Mesendoderm (in vitro differentiated cells): Measurements from ENCODE around the gene ZNF341.
A peak's percentile ranks its signal among the peaks of the same experiment; 100 is the strongest.

ENCODE experiments used
- DNase-seq: peaks from one replicate; pipeline ENCODE4 v3.0.0; 2013
- H2AK5ac ChIP-seq: 2 replicates; pipeline ENCODE4 v1.6.1; 2013; ENCODE audit warnings: low read length, inconsistent platforms
- H2BK120ac ChIP-seq: 2 replicates; pipeline ENCODE4 v1.6.1; 2013; ENCODE audit warnings: low read depth, mild to moderate bottlenecking, low read length, moderate library complexity, mixed read lengths
- H2BK15ac ChIP-seq: replicated peaks from 2 replicates; pipeline ENCODE4 v1.6.1; 2013; ENCODE audit warnings: low read depth, mild to moderate bottlenecking, moderate library complexity
- H2BK5ac ChIP-seq: 2 replicates; pipeline ENCODE4 v1.6.1; 2013; ENCODE audit warnings: low read length, inconsistent platforms
- H3K18ac ChIP-seq: 2 replicates; pipeline ENCODE4 v1.6.1; 2013; ENCODE audit warnings: mild to moderate bottlenecking, low read length, mixed read lengths
- H3K23ac ChIP-seq: one replicate; pipeline ENCODE4 v1.6.1; 2013; ENCODE audit warnings: low read length
- H3K27ac ChIP-seq: 2 replicates; pipeline ENCODE4 v1.5.1; 2013; ENCODE audit warnings: low read depth, mild to moderate bottlenecking, inconsistent platforms, low read length, moderate library complexity
- H3K27me3 ChIP-seq: 2 replicates; pipeline ENCODE4 v1.6.1; 2013; ENCODE audit warnings: low read length, control low read depth, mild to moderate bottlenecking, inconsistent platforms; ENCODE audit not compliant: insufficient read depth, poor library complexity
- H3K36me3 ChIP-seq: 2 replicates; pipeline ENCODE4 v1.6.1; 2013; ENCODE audit warnings: low read length, inconsistent platforms; ENCODE audit not compliant: control insufficient read depth, insufficient read depth
- H3K4ac ChIP-seq: one replicate; pipeline ENCODE4 v1.6.1; 2013; ENCODE audit warnings: low read depth, mild to moderate bottlenecking, low read length, moderate library complexity
- H3K4me1 ChIP-seq: 2 replicates; pipeline ENCODE4 v1.6.1; 2013; ENCODE audit warnings: low read depth, low read length, inconsistent platforms; ENCODE audit not compliant: control insufficient read depth
- H3K4me2 ChIP-seq: 2 replicates; pipeline ENCODE4 v1.6.1; 2013; ENCODE audit warnings: low read length
- H3K4me3 ChIP-seq: 2 replicates; pipeline ENCODE4 v1.5.1; 2013; ENCODE audit warnings: mild to moderate bottlenecking, low read length
- H3K56ac ChIP-seq: one replicate; pipeline ENCODE4 v1.6.1; 2013; ENCODE audit warnings: low read length
- H3K79me1 ChIP-seq: 2 replicates; pipeline ENCODE4 v1.6.1; 2013; ENCODE audit warnings: low read length, inconsistent platforms
- H3K79me2 ChIP-seq: 2 replicates; pipeline ENCODE4 v1.6.1; 2013; ENCODE audit warnings: mild to moderate bottlenecking, low read length; ENCODE audit not compliant: control insufficient read depth, insufficient read depth
- H3K9ac ChIP-seq: 2 replicates; pipeline ENCODE4 v1.6.1; 2013; ENCODE audit warnings: low read length, inconsistent platforms
- H4K5ac ChIP-seq: one replicate; pipeline ENCODE4 v1.6.1; 2013; ENCODE audit warnings: low read length
- H4K8ac ChIP-seq: one replicate; pipeline ENCODE4 v1.6.1; 2013; ENCODE audit warnings: low read depth, mild to moderate bottlenecking, control low read depth, low read length, moderate library complexity
- WGBS: extraction: QIAGEN DNeasy Blood & Tissue Kit; methylation state at CpG from one replicate; pipeline ENCODE4 v1.1.7; 2013; ENCODE audit warnings: low lambda C conversion rate, missing lambda C conversion rate; ENCODE audit not compliant: insufficient coverage; ENCODE audit errors: extremely low coverage; 5-methylcytosine and 5-hydroxymethylcytosine counted together

Gene ZNF341

DNA sequence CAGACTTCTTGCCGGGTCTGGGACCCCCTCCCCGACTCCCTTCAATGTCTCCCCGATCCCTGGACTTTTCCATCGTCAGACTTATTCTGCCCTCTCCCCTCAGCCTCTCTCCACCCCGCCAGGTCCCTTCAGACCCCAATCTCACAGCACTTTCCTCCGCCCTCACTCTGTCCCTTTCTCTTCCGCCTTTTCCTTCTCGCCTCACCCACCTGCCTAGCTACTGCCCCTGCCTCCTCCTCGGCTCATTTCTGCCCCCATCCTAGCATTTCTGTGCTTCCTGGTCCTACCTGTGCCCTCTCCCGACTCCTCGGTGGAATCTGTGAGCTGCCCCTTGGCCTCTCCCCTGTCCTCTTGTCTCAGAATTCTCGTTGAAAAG lies 80.0 kb downstream of the ZNF341 start:
- H2AK5ac ChIP-seq: no peak overlapping the region
- WGBS: no CpG with 5 or more reads among the region's 12 CpGs
- peak overlapping the region; percentile 56 for H3K18ac ChIP-seq
- peak overlapping the region; percentile 83 for H3K56ac ChIP-seq
- no peak overlapping the region for H4K8ac ChIP-seq
- no peak overlapping the region for H4K5ac ChIP-seq
- H3K4ac ChIP-seq: no peak overlapping the region
- peak overlapping the region; percentile 66 for H3K27ac ChIP-seq
- H2BK5ac ChIP-seq: no peak overlapping the region
- DNase-seq: peak; percentile 38
- H3K4me1 ChIP-seq: peaks cover 5% of the 10 kb centered on the region
- no peak overlapping the region for H3K23ac ChIP-seq
- H3K4me3 ChIP-seq: peak overlapping the region; percentile 89
- no peak overlapping the region for H2BK120ac ChIP-seq
- H3K4me2 ChIP-seq: peak overlapping the region; percentile 97
- H3K79me2 ChIP-seq: peaks cover 44% of the 10 kb centered on the region
- peak overlapping the region; percentile 83 for H3K9ac ChIP-seq
- no peaks in the 10 kb centered on the region for H3K27me3 ChIP-seq
- H2BK15ac ChIP-seq: no peak overlapping the region
- H3K79me1 ChIP-seq: peaks cover 25% of the 10 kb centered on the region
- no peaks in the 10 kb centered on the region for H3K36me3 ChIP-seq

- WGBS: no CpG with 5 or more reads among the region's 14 CpGs
- H2AK5ac ChIP-seq: no peak overlapping the region
Measured at GRCh38 chr20:33812152-33812849, 80.5 kb downstream of the ZNF341 start.

DNA sequence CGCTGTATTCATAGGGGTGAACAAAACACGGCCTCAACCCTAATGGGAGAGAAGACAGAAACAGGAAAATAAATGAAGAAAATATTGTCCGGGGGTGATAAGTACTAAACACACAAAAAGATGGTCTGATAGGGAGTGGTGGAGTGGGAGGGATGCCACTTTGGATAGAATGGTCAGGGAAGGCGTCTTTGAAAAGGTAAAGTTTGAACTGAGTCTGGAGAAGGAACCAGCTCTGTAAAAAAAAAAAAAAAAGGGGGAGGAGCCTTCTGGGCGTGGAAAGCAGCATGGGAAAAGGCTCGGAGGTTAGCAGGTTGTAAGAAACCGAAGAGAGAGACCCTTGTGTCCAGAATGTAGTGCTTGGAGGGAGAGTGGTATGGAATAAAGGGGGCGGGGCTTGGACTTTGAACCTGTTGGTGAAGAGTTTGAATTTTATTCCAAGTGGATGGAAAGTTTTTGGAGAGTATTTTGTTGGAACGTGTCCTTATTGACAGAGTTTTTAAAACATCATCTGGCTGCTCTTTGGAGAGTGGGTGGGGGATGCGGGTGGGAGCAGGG lies 81.2 kb downstream of the ZNF341 start:
- Histone ChIP-seq H3K4me2 (peak overlapping the region; percentile 97), H3K4ac (no peak overlapping the region), H3K36me3 (no peaks in the 10 kb centered on the region), H3K27me3 (no peaks in the 10 kb centered on the region), H2BK5ac (no peak overlapping the region), H3K4me1 (peaks cover 5% of the 10 kb centered on the region), H2BK120ac (no peak overlapping the region), H3K79me2 (peaks cover 51% of the 10 kb centered on the region), H3K56ac (peak overlapping the region; percentile 83), H2BK15ac (no peak overlapping the region), H4K8ac (no peak overlapping the region), H4K5ac (no peak overlapping the region), H3K23ac (no peak overlapping the region), H3K18ac (no peak overlapping the region), H3K27ac (no peak overlapping the region), H3K9ac (peak overlapping the region; percentile 83), H2AK5ac (no peak overlapping the region), H3K4me3 (no peak overlapping the region), H3K79me1 (peaks cover 33% of the 10 kb centered on the region)
- no CpG with 5 or more reads among the region's 10 CpGs for WGBS
- DNase-seq: no peak

More at GRCh38 chr20:33812152-33812849, 80.5 kb downstream of the ZNF341 start:
- Histone ChIP-seq H3K4me1 (peaks cover 5% of the 10 kb centered on the region), H3K56ac (peak overlapping the region; percentile 83), H3K4ac (no peak overlapping the region), H3K4me3 (peak overlapping the region; percentile 89), H3K79me1 (peaks cover 28% of the 10 kb centered on the region), H3K18ac (no peak overlapping the region), H3K23ac (no peak overlapping the region), H2BK5ac (no peak overlapping the region), H3K27me3 (no peaks in the 10 kb centered on the region), H2BK120ac (no peak overlapping the region), H3K27ac (peak overlapping the region; percentile 66), H3K4me2 (peak overlapping the region; percentile 97), H2BK15ac (no peak overlapping the region), H4K5ac (no peak overlapping the region), H3K79me2 (peaks cover 47% of the 10 kb centered on the region), H4K8ac (no peak overlapping the region), H3K9ac (peak overlapping the region; percentile 83), H3K36me3 (no peaks in the 10 kb centered on the region)
- peak; percentile 46 for DNase-seq

DNA sequence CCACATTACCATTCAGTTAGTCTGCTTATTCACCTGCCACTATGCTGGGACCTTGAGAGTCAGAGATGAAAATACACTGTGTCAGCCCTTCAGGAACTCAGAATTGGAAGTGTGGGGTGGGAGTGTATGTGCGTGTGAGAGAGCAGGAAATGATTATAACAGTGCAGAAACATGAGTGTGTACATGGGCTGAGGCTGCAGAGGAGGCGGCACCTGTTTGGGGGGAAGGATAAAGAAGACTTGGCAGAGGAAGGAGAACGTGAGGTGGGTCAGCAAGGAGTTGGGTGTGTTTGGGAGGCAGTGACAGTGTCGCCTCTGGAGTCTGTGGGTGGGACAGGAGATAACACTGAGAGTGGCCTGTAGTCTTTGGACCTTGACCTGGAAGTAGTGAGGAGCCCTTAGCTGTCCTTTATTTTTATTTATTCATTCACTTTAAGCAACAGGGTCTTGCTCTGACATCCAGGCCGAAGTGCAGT lies 82.5 kb downstream of the ZNF341 start:
- H3K27me3 ChIP-seq: no peaks in the 10 kb centered on the region

DNA sequence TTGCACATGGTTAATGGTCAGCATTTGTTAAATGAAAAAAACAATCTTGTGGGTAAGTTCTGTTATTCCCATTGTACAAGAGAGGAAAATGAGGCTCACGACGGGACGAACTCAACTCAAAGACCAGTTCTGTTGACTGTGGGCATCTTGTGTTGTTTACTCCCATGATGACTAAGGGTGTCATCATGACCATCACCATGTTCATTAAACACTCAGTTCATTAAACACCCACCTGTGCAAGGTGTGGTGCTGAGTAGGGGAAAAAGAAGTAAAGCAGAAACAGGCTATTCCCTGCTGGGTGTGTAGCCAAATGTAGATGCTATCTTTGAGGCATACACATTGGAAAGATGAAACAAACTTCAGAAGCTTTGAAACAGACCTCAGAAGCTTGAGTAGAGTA lies 83.9 kb downstream of the ZNF341 start:
- peaks cover 62% of the 10 kb centered on the region for H3K79me2 ChIP-seq
- no peaks in the 10 kb centered on the region for H3K36me3 ChIP-seq
- H3K27ac ChIP-seq: no peak overlapping the region
- no peaks in the 10 kb centered on the region for H3K27me3 ChIP-seq
- no peak overlapping the region for H3K4me2 ChIP-seq
- H3K4ac ChIP-seq: no peak overlapping the region
- H2BK5ac ChIP-seq: no peak overlapping the region
- no peak overlapping the region for H3K56ac ChIP-seq
- no peak overlapping the region for H3K9ac ChIP-seq
- no peak overlapping the region for H3K23ac ChIP-seq
- H3K4me1 ChIP-seq: peaks cover 5% of the 10 kb centered on the region
- H2AK5ac ChIP-seq: no peak overlapping the region
- DNase-seq: no peak
- no peak overlapping the region for H3K4me3 ChIP-seq
- no peak overlapping the region for H2BK15ac ChIP-seq
- H3K79me1 ChIP-seq: peaks cover 43% of the 10 kb centered on the region
- H3K18ac ChIP-seq: no peak overlapping the region
- no CpG with 5 or more reads among the region's 3 CpGs for WGBS
- H2BK120ac ChIP-seq: no peak overlapping the region
- H4K8ac ChIP-seq: no peak overlapping the region
- no peak overlapping the region for H4K5ac ChIP-seq

More for the DNA sequence above, 82.5 kb downstream of the ZNF341 start:
- no CpG with 5 or more reads among the region's 5 CpGs for WGBS
- H3K23ac ChIP-seq: no peak overlapping the region
- H3K18ac ChIP-seq: no peak overlapping the region
- peaks cover 5% of the 10 kb centered on the region for H3K4me1 ChIP-seq
- no peak overlapping the region for H4K8ac ChIP-seq
- H3K4me3 ChIP-seq: no peak overlapping the region
- H3K27ac ChIP-seq: no peak overlapping the region
- H3K79me2 ChIP-seq: peaks cover 56% of the 10 kb centered on the region
- H3K4me2 ChIP-seq: no peak overlapping the region
- no peak overlapping the region for H3K56ac ChIP-seq
- no peak overlapping the region for H4K5ac ChIP-seq
- no peak overlapping the region for H2BK5ac ChIP-seq
- H3K36me3 ChIP-seq: no peaks in the 10 kb centered on the region
- no peak overlapping the region for H2BK15ac ChIP-seq
- peaks cover 38% of the 10 kb centered on the region for H3K79me1 ChIP-seq
- H3K4ac ChIP-seq: no peak overlapping the region
- H3K9ac ChIP-seq: no peak overlapping the region
- DNase-seq: no peak
- no peak overlapping the region for H2AK5ac ChIP-seq
- no peak overlapping the region for H2BK120ac ChIP-seq
